ENCODE results near the gene BRF1.

DNA sequence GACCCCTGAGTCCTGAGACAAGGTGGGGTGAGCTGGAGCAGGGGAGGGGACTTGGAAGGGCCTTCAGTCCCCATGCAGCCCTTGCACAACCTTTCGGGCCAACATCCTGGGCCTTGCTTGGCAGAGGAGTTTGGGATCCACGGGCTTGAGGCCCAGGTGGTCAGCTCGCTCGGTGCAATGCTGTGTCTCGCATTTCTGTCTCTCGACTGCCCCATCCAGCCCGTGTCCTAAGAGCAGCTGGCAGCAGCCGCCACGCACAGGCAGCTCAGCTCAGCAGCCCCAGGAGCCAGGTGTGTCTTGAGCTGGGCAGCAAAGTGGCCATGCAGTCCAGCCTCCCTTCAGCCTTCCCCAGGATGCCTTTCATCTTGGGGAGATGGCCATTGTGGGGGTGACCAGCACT is 24.5 kb upstream of the BRF1 start:
- no peak for TF ChIP-seq ZNF274 (IDR thresholded peaks at IDR 0.05; ENCODE audit: low read depth, low read length)
- TF ChIP-seq YY1 (IDR thresholded peaks at IDR 0.05; ENCODE audit: insufficient read depth, insufficient read length), result no peak
- TF ChIP-seq SUZ12 (IDR thresholded peaks at IDR 0.05; ENCODE audit: extremely low read depth, insufficient read depth, insufficient read length), result no peak

All from NT2/D1 (cell line).